NCI-H2081 (cell line): ENCODE results near the gene TCF7L2.
A peak's percentile ranks its signal among the peaks of the same experiment; 100 is the strongest.
"Not testable (repeated sequence)": the region's sequence is repeated elsewhere in the genome, so short reads cannot be mapped to it uniquely, and the experiment has no call there.

ENCODE experiments used
- DNase-seq, 2 experiments: peaks; one replicate each; lab custom pipeline; 2025; lab: John Stamatoyannopoulos, UW

The TCF7L2 gene

DNA sequence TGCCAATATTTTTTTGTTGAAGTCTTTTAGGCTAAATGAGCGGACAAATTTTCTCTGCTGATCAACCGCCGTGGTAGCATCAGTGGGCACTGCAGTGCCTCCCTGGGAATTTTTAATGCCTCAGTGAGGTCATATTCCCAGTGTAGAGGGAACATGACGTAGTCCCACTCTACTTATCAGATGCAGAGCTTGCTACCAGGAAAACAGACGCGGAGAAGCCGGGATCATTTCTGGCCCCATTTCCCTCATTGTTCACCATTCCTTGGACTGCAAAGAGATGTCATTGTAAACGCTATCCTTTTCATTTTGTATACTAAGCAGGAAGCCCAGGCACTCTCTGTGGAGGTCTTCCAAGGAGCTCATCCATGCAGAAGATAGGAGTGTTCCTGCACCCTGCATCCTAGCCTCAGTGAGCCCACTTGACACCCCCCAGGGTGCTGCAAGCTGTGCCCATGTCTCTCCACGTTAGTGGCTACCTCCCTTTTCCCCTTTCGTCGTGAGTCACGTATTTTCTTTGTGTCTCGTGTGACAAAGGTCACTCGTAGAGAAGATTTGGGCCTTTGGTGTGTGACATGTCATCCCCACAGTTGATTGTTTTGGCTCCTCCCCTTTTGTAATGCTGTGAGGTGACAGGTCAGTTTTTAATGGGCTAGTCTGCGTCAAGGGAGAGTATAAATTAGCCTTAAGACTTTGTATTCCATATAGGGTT, 145.5 kb downstream of the TCF7L2 start:
- no peak for DNase-seq

GRCh38 chr10:113096128-113096996, 146.3 kb downstream of the TCF7L2 start:
- no peak for DNase-seq

DNA sequence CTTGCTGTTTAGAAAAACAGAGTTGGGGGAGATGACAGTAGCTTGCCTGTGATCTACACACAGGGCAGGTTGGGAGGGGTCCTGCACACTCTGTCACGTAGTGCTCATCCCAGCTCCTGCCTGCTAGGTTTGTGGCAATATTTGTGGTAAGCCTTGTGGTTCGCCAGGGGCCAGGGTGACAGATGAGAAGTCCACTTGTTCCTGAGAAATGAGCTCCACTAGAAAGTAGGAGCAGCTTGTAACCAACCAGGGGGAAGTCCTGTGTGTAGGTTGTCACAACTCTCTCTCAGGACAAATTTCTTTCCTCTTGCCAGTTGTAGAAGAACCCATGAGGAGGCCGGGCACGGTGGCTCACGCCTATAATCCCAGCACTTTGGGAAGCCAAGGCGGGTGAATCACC, 147.0 kb downstream of the TCF7L2 start:
- DNase-seq: no peak

DNA sequence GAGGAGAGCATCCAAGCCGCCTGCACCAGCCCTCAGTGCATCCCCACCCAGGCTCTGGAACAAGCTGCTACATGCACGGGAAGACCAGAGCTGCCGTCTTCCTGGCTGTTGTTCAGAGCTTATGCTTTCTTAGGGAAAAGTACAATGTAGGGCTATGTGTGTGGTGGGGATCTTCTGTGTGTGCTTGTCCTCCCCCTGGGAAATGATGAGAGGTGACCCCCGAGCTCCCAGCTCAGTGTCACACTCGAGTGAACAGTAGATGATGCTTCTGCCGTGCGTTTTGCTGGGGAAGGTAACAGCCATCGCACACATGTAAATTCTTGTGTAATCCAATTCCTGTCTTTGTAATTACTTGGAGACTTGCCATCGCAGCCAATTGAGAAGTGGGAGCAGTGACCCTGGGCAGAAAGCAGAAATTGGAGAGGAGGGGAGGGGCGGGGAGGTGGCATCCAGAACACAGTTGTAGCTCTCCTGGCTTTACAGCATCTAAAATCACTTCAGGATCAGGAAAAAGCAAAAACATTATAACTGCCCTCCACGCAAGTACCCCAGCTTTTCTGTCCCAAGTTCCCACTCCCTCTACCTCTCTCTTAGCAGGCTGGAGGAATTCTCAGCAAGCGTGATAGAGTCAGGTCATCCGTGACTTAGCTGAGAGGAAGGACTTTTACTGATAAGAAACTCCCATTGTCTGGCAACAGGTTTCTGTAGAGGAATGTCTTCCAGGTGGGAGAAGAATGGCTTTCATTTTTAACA, 149.6 kb downstream of the TCF7L2 start:
- DNase-seq: no peak

DNA sequence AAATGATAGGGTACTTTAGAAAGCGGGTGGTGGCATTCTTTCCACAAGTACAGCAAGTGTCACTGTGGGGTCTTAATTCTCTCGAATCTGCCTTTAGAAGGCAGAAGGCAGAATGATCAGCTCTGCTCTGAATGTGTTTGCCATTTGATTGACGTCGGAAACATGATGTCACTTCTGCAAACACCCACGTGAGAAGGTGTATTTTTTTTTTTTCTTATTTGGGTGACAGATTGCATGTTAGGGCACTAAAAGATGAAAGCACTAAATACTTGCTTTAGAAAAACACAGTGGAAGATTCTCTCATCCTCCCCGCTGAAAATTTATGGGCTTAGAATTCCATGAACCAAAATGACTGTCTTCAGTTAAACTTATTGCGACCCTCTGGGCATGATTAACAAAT, 150.2 kb downstream of the TCF7L2 start:
- DNase-seq: no peak

GRCh38 chr10:113103131-113103840, 153.2 kb downstream of the TCF7L2 start:
- no peak for DNase-seq

- no peak for DNase-seq
These were observed 154.0 kb downstream of the TCF7L2 start for GRCh38 chr10:113104047-113104446.

DNA sequence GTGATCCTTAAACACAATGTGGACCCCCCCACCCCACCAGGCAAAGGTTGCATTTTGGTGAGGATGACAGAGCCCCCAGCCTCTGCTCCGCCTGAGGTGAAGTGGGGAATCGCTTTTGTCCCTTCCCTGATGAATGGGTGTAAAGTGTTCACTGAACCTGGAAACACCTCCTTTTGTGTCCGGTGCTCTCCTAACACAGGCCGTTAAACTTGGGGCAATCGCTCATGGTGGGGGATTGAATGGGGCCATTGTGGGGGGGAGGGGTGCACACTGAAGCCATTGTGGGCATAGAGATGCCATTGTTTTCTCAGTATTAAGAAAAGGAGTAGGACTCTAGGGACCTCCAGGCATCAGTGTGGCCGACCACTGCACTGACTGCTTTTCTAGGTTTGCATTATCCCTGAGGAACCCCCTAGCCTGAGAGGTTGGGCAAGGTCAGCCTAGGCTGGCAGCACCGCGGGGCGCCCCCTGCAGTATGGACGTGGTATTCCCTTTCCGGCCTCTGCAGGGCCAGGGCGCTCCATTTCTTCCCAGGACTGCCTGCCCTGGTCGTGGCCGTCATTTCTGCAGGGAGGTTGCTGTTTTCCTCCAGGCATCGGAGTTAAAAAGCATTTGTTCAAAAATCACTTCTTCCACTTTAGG, 158.3 kb downstream of the TCF7L2 start:
- DNase-seq: no peak

DNA sequence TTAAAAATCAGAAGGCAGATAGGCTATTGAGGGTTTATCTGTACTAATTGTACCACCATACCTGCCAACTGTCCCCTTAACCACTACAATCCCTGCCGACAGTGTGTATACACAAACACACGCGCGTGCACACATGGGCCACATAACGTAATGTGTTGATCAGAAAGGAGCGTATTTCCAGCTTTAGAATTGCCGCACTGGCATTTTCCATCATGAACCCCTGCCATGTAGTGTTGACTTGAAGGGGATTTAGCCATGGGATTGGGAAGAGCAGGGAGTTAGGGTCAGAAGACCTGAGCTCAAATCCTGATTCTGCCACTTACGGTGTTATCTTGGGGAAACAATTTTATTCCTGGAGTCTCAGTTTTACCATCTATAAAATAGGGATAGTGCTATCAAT, 158.9 kb downstream of the TCF7L2 start:
- peak in 1 of 2 experiments; percentile 30 for DNase-seq

DNA sequence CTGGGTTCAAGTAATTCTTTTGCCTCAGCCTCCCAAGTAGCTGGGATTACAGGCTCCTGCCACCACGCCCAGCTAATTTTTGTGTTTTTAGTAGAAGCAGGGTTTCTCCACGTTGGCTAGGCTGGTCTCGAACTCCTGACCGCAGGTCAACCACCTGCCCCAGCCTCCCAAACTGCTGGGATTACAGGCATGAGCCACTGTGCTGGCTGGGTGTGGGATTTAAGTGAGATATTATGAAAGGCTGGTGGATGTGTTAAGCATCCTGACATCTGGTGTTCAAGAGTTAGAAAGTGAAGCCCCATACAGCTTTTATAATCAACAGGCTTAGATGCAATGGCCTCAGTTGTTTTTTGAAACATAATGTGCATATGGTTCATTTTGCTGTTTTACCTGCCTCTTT, 159.4 kb downstream of the TCF7L2 start:
- DNase-seq: not testable (repeated sequence)

- no peak for DNase-seq
These were observed 161.2 kb downstream of the TCF7L2 start for GRCh38 chr10:113111260-113111659.

DNA sequence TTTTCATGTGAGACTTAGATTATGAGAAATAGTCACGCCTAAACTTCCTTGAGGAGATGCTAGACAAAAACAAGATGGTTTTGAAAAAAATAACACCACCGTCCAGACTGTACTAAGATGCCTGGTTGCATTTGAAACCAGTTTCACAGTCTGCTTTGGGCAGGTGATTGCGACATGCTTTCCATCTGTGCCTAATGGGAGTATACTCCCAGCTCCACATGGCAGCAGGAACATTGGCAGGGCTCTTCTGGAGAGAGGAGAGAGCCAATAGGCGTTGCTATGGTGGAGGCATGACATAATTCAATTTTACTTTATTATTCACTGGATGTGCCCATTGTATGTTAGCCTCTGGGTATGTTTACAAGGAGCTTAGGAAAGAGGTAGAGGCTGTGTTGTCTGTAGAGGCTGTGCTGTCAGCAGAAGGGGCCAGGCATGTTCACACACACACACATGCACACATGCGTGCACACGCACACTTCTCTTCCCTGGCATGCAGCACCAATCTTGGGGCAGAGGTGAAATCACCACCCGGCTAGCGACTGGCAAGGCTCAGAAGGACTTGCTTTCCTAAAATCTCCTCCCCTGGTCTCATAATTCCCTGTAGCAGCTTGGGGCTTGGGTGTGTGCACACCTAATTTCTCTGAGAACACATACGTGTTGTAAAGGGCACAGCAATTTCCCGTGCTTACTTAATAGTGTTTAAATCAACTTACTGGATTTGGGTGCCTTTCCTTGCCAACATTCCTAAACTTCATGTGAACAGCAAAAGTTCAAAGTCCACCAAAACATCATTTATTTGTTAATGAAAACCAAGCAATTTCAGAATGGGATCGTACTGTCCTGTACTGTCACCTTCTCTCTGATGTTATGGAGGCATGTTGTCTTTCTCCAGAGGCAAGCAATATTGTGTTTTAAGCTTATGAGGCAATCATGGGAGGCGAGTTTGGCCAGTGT, 162.1 kb downstream of the TCF7L2 start:
- no peak for DNase-seq

GRCh38 chr10:113113241-113113640, 163.2 kb downstream of the TCF7L2 start:
- no peak for DNase-seq

- no peak for DNase-seq
These were observed 163.9 kb downstream of the TCF7L2 start for GRCh38 chr10:113113918-113114317.

DNA sequence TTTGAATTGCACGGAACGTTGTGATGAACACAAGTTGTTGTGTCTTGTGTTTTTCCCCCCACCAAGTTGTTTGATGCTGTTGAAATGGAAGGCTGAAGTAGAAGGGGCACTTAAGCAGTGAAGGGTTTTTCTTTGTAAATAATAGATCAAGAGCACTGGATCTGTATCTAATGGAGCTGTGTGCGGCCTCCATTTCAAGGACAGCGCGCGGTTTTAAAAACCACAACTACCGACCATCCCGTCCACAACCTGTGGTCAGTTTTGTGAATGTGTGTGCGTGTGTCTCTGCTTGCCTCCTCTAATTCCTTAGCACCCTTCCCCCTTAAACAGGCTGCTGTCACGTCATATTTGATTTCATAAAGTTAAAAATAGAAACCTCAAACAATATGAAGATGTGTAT, 165.5 kb downstream of the TCF7L2 start:
- no peak for DNase-seq

DNA sequence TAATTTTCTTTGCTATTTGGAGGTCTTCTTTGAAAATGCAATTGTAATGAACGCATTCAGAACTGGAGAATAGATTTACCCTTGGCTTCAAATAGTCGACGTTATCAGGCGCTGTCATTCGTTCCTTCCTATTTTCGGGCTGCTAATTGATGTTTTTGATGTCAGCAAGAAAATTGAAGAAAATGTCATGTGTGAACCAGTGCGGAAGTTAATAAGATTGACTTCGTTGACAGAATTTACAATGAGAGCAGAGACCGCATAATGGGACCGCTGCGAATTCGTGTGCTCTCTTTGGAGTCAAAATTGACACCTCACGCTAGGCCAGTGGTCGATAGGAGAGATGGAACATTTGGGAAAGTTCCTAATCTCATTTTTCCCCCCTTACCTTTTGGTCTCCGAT, 168.8 kb downstream of the TCF7L2 start:
- no peak for DNase-seq

GRCh38 chr10:113119801-113120200, 169.8 kb downstream of the TCF7L2 start:
- no peak for DNase-seq

GRCh38 chr10:113121153-113121552, 171.1 kb downstream of the TCF7L2 start:
- no peak for DNase-seq

GRCh38 chr10:113122947-113123346, 172.9 kb downstream of the TCF7L2 start:
- DNase-seq: no peak

- DNase-seq: no peak
These were observed 174.7 kb downstream of the TCF7L2 start for GRCh38 chr10:113124724-113125123.
